Measurements from ENCODE around the gene TLE6.
A peak's percentile ranks its signal among the peaks of the same experiment; 100 is the strongest.
"Not testable (repeated sequence)": the region's sequence is repeated elsewhere in the genome, so short reads cannot be mapped to it uniquely, and the experiment has no call there.

Gene TLE6

GRCh38 chr19:3036119-3036976 is 59.0 kb downstream of the TLE6 start:
- TF ChIP-seq, protein P1, sequence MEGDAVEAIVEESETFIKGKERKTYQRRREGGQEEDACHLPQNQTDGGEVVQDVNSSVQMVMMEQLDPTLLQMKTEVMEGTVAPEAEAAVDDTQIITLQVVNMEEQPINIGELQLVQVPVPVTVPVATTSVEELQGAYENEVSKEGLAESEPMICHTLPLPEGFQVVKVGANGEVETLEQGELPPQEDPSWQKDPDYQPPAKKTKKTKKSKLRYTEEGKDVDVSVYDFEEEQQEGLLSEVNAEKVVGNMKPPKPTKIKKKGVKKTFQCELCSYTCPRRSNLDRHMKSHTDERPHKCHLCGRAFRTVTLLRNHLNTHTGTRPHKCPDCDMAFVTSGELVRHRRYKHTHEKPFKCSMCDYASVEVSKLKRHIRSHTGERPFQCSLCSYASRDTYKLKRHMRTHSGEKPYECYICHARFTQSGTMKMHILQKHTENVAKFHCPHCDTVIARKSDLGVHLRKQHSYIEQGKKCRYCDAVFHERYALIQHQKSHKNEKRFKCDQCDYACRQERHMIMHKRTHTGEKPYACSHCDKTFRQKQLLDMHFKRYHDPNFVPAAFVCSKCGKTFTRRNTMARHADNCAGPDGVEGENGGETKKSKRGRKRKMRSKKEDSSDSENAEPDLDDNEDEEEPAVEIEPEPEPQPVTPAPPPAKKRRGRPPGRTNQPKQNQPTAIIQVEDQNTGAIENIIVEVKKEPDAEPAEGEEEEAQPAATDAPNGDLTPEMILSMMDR (IDR thresholded peaks at IDR 0.05; ENCODE audit: low read depth, low read length, missing control alignments): peak; percentile 5
- peak overlapping the region; percentile 35 for H3K4me3 ChIP-seq (ENCODE audit: low read depth, low read length)
- in situ Hi-C loops (cut with HindIII; ENCODE audit: low sequenced_read_pairs): no loop called here
- peak; percentile 85 for DNase-seq (ENCODE audit: low read depth)

DNA sequence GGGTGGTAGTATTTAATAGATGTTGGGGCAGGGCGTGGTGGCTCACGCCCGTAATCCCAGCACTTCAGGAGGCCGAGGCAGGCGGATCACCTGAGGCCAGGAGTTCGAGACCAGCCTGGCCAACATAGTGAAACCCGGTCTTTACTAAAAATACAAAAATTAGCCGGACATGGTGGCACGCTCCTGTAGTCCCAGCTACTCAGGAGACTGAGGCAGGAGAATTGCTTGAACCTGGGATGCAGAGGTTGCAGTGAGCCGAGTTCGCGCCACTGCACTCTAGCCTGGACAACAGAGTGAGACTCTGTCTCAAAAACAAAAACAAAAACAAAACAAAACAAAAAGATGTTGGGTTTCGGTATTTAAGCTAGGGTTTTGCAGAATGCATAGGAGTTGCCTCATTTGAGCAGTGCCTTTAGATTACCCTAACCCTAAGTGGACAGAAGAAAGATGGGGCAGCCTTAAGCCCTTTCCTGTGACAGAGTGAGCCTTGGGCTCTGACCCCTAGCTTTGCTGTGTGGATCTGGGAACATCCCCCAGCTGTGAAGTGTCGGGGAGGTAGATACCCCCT is 59.7 kb downstream of the TLE6 start:
- in situ Hi-C loops (cut with HindIII; ENCODE audit: low sequenced_read_pairs); H3K4me3 ChIP-seq (ENCODE audit: low read depth, low read length); DNase-seq (ENCODE audit: low read depth): not testable (repeated sequence)

DNA sequence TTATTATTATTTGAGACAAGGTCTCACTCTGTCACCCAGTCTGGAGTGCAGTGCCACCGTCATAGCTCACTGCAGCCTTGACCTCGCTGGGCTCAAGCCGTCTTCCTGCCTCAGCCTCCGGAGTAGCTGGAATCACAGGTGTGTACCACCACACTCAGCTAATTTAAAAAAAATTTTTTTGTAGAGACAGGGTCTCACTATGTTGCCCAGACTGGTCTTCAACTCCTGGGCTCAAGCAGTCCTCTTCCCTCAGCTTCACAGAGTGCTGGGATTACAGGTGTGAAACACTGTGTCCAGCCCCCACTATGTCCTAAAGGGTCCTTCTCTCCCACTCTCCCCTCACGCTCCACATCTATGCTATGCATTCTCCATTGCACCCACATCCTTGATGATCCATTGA is 60.9 kb downstream of the TLE6 start:
- H3K4me3 ChIP-seq (ENCODE audit: low read depth, low read length): no peak overlapping the region
- in situ Hi-C loops (cut with HindIII; ENCODE audit: low sequenced_read_pairs): no loop called here
- DNase-seq (ENCODE audit: low read depth): no peak
- TF ChIP-seq, protein P1 (IDR thresholded peaks at IDR 0.05; ENCODE audit: low read depth, low read length, missing control alignments): no peak

DNA sequence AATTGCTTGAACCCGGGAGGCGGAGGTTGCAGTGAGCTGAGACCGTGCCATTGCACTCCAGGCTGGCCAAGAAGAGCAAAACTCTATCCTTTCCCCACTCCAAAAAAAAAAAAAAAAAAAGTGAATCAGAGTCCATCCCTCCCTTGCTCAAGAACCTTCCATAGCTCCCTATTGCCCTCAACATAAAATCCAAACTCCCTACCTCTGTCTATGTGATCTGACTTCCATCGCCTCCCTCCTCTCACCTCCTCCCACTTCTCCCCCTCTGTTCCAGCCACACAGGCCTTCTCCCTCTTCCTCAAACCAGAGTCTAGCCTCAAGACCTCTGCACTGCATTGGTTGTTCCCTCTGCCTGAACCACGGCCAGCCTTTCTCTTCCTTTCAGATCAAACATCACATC is 61.8 kb downstream of the TLE6 start:
- in situ Hi-C loops (cut with HindIII; ENCODE audit: low sequenced_read_pairs): no loop called here
- TF ChIP-seq, protein P1 (IDR thresholded peaks at IDR 0.05; ENCODE audit: low read depth, low read length, missing control alignments): no peak
- no peak overlapping the region for H3K4me3 ChIP-seq (ENCODE audit: low read depth, low read length)
- DNase-seq (ENCODE audit: low read depth): no peak

DNA sequence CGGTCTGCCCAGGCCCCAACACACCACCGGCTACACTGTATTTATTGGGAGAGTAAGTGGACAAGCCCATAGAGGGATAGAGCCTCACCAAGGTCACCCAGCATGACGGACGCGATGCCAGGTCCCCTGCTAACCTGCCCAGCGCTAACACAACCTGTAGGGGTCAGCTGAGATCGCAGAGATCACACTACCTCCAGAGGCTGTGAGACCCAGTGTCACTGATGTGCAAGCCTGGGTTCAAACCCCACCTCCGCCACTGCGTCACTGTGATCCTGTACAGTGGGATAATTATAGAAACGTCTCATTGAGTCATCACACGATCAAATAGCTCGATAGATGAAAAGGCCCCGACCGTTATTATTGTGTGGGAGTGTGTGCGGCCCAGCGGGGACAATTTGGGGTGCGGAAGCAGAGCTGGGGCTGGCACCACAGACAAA is 62.3 kb downstream of the TLE6 start:
- no peak overlapping the region for H3K4me3 ChIP-seq (ENCODE audit: low read depth, low read length)
- DNase-seq (ENCODE audit: low read depth): no peak
- in situ Hi-C loops (cut with HindIII; ENCODE audit: low sequenced_read_pairs): no loop called here
- TF ChIP-seq, protein P1 (IDR thresholded peaks at IDR 0.05; ENCODE audit: low read depth, low read length, missing control alignments): no peak

- TF ChIP-seq, protein P1 (IDR thresholded peaks at IDR 0.05; ENCODE audit: low read depth, low read length, missing control alignments): no peak
- in situ Hi-C loops (cut with HindIII; ENCODE audit: low sequenced_read_pairs): no loop called here
- DNase-seq (ENCODE audit: low read depth): no peak
- H3K4me3 ChIP-seq (ENCODE audit: low read depth, low read length): no peak overlapping the region
These were observed 64.0 kb downstream of the TLE6 start for GRCh38 chr19:3041327-3041726.
